Stimulated activated CD8-positive, alpha-beta memory T cell treated with anti-CD3 and anti-CD28 coated beads, Interleukin-4, amount 100 ng/mL, for 4 hours (primary cell): ENCODE results near the gene MAP4K1.
A peak's percentile ranks its signal among the peaks of the same experiment; 100 is the strongest.

Source experiments
- DNase-seq, 2 donors: peaks; one replicate each; pipeline ENCODE4 v3.0.0-alpha.2; 2020; ENCODE audit warnings: low read depth in 2 of 2, low spot score in 1 of 2

MAP4K1 gene

DNA sequence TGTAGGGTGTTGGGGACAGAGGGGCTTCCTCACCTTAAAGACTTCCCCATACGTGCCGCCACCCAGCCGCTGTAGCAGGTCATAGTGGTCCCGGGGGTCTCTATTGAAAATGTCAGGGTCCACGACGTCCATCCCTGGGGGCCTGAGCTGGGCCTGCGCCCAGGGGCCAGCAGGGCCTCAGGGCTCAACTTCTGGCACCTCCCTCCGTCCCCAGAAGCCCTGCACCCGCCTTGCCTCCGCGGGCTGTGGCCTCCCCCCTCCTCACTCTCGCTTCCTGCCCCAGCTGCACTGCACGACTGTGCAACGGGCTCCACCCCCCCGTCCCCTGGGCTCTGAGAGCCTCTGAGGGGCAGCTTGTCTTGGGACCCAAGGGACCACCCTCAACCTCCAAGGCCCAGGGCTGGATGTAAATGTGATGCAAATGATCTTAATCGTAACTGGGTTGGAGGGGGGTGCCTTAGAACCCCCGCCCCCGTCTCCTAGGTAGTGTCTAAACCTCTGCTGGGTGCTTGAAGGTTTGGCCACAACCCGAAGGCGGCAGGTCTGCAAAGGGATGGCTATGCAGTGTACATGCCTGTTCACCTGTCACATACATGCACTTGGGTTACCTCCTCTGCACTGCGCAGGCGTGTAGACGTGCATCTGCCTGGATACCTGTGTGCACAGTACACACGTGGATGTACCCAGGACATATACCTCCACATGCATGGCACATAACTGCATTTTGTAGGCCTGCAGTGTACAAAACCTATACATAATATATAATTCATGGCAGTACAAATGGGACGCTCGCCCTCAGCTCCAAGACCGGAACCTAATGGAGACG lies at the start of gene MAP4K1:
MAP4K1 (minus strand) TSS at position 190 of the 826 bp plus-strand sequence; CDS start at position 132, 58 bp downstream.
- peak; percentile 22 to 47 for DNase-seq

DNA sequence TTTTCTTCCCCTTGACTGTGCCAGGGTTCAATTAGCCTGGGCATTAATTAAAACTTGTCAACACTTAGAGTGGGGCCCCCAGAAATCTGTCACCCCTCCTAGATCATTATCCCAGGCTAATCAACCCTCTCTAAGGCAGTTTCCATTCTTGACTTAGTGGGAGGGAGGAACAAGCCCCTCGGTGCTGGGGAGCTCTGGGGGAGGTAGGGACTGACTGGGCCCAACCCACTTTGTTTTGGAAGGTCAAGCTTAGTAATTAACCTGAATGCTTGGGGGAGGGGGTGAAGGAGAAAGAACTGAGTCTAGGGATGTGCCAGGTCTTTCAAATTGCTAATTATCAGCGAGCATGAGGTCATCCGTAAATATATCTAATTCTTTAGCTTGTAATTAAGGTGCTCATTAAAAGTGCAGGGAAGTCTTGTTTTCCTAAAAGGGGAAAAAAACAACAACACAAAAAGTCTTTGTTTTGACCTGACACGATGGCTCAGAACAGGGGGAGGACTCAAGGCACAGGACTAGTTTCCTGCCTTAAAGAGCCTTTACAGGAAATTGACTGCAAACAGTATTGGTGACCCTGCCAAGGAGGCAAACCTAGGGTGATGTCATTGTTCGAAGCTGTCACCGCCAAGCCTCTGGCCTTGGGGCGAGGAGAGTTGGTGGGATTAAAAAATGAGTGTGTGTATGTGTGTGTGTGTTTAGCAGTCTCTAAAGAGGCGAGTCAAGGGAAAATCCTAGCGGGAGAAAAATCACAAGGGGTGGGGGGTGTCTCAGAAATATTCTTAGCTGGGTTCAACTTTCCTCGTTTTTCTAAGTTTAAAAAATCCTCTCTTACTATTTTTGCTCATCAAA lies 49.1 kb upstream of the MAP4K1 start:
- DNase-seq, result no peak

DNA sequence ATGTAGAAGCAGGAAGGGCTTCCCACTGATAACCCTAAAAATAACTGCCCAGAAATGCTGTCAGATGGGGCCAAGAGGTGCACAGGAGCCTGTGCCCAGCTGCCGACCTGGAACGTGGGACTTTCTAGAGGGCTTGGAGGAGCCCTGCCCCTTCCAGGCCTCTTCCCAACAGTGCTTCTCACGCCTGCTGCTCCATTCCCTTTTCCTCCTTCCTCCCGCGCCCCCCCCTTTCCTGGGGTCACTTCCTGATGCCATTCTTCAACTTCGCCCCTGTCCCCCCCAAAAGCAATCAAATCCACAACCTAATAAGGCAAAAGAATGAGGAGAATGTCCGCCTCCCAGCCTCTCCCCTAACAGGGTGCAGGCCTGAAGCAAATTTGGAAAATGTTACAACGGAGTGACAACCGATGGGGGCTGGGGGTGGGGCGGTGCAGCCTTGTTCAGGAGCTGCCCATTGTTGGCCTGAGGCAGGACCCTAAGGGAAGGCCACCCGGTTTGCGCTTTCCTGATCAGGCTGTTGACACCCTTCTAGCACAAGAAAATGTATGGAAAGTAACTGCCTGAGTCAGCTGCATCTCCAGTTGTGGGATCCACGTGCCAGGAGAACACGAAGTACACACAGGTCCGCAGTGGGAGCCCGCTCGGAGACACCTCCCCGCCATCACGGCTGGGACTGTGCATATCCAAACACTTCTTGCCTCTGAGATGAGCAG lies 48.4 kb upstream of the MAP4K1 start:
- DNase-seq, result no peak

DNA sequence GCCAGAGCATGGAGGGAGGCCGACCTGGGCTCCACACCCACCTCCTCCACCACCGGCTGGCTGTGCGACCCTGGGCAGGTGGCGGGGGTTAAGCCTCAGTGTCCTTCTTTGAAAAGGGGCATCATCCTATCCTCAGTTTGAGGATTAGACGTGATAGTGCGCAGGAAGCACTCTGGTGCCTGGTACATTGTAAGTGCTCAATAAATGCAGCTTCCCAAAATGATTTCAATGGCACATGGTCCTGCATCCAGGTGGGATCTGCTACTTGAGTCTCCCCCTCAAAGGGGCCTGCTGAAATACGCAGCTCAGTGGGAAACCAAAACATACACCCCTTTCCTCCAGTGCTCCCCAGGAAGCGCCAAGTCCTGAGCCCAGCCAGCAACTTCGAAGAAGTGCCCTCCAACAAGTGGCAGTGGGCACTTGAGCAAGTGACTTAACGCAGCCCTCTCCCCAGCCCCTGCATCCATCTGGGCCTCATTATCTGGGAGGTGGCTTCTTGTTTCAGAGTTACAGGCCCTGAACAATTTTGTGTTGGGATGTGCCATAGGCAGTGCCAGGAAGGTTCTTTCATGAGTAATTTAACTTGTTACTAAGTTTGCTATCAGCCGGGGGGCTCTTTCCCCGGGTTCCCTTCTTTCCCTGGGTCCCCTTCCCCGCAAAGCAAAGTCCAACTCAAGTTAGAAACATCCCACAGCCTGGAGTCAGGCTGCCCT lies 47.6 kb upstream of the MAP4K1 start:
- DNase-seq, result no peak

DNA sequence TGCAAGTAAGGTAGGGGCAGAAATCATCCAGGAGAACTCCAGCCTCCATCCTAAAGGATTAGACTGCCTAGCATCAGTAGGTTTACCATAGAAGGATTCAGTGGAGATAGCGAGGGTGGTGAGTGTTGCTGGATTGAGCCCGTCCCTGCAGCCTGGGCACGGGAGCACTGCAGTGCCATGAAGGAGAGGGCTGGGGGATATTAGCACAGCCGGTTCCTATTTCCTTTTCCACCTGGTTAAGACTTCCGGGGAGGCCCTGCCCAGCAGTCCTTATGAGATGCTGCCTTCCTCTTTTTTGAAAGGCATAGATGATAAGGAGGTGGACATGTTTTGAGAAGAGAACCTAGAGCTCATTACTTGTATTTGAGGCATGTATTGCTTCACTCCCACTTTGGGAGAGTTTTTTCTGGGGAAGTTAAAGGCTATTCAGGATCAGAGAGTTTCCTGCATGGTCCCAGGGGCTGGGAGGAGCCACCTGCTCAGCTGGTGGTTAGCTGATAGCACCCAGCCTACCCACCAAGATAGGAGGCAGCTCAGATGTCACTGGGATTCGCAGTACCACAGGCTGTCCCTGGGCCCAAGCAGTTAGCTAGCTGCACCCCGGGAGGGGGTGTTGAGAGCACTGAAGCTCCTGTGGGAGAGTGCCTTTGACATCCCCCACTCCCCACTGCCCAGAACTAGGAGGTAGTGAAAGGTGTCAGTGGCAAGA lies 46.9 kb upstream of the MAP4K1 start:
- no peak for DNase-seq

DNA sequence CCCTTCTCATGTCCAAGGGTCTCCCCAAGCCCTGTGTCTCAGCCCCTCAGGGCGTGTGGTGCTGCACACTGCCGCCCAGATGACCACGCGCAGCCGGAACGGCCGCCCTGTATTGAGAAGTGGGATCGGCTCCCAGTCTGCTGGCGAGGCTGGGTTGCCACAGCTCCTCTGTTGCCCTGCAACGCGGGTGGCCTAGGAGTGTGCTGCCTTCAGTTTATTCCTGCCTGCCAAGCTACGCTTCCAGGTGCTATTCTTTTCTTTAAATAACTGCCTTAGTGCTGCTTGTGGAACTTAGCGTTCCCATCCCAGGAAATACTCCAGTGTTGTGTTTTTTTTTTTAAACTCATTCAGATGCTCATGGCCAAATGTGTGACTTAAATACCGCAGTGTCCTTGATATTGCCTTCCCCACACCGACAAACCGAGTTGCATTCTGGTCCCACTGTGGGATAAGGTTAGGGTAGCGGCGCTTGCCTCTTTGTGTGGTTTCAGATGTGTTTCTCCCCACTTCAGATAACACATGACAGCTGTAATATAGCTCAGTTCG lies 46.3 kb upstream of the MAP4K1 start:
- DNase-seq, result no peak

DNA sequence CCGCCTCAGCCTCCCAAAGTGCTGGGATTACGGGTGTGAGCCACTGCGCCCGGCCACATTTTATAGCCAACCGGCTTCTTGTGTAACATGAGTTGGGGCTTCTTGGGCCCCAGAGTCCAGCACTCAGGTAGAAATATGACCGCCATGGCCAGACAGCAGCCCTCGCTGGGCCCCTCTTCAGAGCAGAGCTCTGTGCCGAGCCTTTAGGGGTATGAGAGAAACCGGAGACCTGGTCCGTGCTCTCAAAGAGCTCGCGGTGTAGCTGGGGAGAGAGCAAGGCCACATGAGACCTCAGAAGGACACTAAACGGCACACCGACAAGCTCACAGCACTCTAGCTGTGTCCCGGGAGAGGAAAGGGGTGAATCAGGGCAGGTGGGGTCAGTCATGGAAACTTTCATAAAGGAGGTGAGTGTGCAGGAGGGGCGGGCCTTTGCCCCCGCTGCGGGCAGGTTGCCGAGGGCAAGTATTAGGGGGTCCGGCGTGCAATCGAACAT lies 45.5 kb upstream of the MAP4K1 start:
- no peak for DNase-seq

DNA sequence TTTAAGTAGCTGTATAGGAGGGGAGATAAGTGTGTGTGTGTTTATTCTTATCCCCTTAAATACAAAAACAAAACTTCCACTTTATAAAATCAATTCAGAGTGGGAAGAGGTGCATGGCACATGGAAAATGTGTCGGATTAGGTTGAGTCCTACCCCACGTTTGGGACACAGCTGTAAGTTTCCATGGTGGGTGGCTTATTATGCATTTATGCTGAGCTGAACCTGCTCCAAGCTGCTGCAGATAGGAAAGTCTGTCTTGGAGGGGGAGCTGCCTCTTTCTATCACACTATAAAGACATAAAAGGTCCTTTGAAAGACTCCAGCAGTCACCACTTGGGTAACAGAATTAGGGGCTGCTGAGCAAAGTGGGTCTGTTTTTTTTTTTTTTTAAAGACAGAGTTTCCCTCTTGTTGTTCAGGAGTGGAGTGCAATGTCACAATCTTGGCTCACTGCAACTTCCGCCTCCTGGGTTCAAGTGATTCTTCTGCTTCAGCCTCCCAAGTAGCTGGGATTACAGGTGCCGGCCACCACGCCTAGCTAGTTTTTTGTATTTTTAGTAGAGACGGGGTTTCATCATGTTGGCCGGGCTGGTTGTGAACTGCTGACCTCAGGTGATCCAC lies 44.9 kb upstream of the MAP4K1 start:
- no peak for DNase-seq

DNA sequence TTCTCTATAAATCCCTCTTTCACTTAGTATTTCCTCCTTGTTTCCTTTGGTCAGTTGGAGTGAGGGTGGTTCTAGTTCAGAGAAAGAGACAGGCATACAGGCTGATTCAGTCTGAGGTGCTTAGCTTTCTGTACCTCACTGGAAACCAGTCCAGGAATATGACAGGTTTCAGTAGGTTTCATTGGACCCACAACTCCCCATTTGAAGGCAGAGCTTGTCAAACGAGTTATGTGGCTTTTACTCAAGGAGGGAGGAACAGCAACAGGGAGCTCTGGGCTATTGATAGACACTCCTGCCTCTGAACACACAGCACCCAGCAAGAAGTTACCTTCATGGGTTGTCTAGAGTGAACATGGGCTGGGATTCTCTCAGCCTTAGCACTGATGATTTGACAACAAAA lies 44.2 kb upstream of the MAP4K1 start:
- no peak for DNase-seq

DNA sequence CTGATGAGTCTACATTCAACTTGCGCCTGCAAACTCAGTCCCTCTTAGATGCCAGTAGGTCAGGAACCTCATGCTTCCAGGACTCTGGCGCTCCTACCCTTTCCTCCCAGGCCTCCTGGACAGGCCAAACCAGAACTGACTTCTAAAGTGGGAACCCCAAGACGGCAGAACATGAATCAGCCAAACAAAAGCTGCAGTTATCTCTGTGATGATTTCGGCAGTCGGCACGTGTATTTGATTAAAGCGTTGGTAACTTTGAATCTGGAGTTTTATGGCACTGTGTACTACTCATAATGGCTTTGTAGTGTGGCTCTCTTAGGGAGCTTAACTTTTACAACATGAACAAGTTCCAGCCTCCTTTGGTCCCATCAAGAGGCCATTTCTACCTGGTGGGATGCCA lies 43.4 kb upstream of the MAP4K1 start:
- no peak for DNase-seq

DNA sequence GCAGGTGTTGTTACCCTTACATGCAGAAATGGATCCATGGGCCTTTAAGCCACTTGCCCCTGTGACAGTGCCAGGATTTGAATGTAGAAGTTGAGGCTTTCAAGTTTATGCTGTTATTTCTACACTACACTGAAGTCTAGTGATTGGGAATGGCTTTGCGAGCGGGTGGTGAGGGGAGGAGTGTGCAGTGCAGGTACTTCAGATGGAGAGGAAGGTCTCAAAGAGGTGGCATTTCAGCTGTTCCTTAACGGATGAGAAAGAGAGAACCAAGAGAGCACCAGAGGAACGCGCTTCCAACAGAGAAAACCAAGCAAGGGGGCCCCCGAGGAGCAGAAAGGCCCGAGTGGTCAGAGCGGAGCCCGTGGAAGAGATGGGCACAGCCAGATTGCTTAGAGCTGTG lies 43.0 kb upstream of the MAP4K1 start:
- DNase-seq, result no peak

DNA sequence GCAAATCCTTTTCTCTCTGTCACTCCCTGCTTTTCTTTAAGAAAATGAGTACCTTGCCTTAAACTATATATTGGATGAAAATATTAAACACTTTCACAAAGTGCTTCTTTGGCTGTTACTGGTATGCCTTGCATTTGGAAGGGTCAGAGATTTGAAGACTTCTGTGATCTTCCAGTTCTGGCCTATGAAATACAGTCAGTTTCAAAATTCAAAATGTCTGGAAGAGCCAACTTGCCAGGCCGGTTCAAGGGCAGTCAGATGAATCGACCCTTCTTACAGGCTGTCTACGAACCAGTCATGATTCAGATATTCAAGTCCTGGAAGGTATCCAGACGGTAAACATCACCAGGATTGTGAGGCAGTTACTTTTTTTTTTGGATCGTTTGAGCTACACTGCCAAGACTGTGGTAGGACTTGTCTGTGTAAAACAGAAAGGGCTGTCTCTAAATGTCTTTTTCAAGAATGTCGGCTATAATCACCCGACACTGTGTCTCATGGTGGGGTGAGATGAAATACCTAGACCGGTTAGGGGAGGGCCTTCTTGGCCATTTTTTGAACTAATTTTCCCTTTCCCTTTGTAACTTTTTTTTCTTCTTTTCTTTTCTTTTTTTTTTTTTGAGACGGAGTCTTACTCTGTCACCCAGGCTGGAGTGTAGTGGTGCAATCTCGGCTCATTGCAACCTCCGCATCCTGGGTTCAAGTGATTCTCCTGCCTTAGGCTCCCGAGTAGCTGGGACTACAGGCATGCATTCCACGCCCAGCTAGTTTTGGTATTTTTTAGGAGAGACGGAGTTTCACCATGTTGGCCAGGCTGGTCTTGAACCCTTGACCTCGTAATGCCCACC lies 40.9 kb upstream of the MAP4K1 start:
- no peak for DNase-seq

DNA sequence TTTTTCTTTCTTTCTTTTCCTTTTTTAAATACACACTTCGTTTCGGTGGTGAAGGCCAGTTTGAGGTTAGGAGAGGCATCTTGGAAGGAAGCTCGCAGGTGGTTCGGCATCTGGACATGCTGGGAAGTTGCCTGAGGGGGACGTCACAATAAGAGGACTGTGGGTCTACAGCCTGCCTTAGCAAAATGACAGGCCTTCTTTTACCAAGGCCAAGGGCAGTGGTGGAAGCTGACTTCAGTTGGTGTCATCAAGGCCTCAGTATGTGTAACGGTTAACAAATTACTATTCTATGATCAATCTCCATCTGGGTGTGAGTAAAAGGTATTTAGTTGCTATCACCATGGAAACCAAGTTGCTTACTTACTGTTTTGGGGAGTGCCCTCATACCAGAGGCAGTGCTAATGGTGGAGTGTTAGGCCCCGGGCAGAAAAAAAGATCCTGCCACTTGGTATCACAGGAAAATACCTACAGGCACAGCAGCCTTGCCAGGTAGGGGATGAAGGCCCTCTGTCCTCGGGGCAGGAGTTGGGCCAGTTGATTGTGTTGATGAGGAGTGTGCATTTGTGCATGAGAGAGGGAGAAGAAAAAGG lies 40.0 kb upstream of the MAP4K1 start:
- no peak for DNase-seq

DNA sequence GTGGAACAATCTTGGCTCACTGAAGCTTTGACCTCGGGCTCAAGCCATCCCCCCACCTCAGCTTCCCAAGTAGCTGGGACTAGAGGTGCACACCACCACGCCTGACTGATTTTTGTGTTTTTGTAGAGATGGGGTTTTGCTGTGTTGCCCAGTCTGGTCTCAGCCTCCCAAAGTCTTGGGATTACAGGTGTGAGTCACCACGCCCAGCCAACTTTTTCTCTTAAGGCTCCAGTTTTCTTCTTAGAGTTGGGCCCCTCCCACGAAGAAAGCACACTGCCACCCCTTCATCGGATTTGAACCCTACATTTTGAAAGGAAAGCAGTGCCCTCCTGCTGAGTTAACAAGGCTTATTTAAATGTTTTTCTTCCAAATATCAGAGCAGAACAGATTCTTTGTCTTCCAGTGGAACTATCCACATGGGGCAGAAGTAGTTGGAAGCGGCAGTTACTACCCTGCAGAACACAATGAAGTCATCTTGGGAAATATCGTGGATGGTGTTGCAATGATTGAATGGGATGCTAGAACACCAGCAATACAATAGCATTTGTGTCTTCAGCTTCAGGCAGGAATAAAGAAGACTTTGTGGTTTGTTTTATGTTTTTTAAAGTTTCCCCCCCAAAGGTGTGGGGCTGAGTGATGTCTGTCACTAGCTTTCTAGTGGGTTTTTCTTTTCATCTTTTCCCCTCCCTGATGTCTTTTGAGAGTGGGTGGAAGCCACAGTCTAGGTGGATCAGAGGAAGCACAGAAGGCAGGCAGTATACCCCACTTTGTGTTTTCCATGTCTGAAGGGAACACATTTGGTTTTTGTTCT lies 38.6 kb upstream of the MAP4K1 start:
- DNase-seq, result no peak

DNA sequence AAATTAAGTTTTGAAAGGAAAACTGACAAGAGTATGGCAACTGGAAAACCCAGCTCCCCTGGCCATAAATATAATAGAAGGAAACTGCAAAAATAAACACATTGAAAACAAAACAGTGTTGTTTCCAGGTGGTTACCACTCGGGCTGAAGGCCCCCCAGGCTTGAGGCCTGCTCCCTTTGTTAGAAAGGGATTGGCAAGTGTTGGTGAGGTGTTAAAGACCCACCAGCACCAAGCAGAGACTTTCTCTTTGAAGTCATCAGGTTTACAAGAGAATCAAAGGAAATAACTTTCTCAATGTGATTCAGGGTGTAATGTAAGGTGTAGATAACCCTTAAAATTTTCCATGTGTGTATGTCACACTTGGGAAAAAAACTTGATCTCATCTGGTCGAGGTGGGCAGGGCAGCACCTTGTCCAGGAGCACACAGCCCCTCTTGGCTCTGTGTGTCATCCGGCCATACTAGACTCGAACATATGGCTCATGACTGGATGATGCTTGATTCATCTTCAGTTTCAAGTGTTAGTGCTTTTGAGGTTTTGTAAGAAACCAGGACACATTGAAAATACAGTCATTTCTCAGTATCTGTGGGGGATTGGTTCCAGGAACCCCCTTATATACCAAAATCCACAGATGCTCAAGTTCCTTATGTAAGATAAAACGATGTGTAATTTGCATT lies 37.5 kb upstream of the MAP4K1 start:
- DNase-seq, result no peak

DNA sequence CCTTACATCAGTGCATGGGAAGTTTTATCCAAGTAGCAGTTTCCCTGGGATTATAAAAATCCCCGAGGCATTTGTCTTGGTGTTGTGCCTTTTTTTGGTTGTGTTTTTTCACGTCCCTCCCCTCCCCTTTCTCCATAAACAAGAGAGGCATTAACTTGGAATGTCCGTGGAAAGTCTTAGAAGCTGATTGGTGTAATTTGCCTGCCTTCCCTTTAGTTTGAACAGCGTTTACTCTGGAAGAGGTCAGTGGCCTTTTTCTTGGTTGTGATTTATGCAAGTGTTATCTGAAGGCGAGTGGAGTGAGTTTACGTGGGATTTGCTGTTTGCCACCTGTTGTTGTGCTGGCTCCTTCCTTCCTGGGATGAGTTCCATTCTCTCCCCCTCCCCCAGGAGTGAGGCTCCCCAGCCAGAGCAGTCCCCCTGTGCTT lies 36.9 kb upstream of the MAP4K1 start:
- no peak for DNase-seq
